Osteocyte (in vitro differentiated cells): ENCODE measurements around the gene NR2C1. TPM values are rescaled to one million over a fixed set of nuclear protein-coding genes. Genes with fewer than 3 reads are reported as not detected.

Source experiments
- DNase-seq: peaks from one replicate; pipeline ENCODE4 v3.0.0; 2021; ENCODE audit warnings: mixed read lengths; ENCODE audit not compliant: unreplicated experiment; ENCODE audit errors: extremely low spot score
- H3K27ac Mint-ChIP-seq: one replicate; pipeline ENCODE4 v1.8.0; 2021; ENCODE audit warnings: mild to moderate bottlenecking, mixed read lengths; ENCODE audit not compliant: unreplicated experiment
- H3K27me3 Mint-ChIP-seq: one replicate; pipeline ENCODE4 v1.8.0; 2021; ENCODE audit warnings: mixed read lengths; ENCODE audit not compliant: unreplicated experiment
- H3K36me3 Mint-ChIP-seq: one replicate; pipeline ENCODE4 v1.8.0; 2021; ENCODE audit warnings: mixed read lengths; ENCODE audit not compliant: unreplicated experiment
- H3K4me1 Mint-ChIP-seq: one replicate; pipeline ENCODE4 v1.8.0; 2021; ENCODE audit warnings: mixed read lengths; ENCODE audit not compliant: unreplicated experiment
- H3K4me3 Mint-ChIP-seq: one replicate; pipeline ENCODE4 v1.8.0; 2021; ENCODE audit warnings: mild to moderate bottlenecking, moderate library complexity, mixed read lengths; ENCODE audit not compliant: unreplicated experiment
- H3K9me3 Mint-ChIP-seq: one replicate; pipeline ENCODE4 v1.8.0; 2021; ENCODE audit warnings: mixed read lengths; ENCODE audit not compliant: unreplicated experiment
- total RNA-seq: library from RNA; stranded (reverse); gene quantifications from 2 replicates; pipeline ENCODE4 v1.2.1, GENCODE V29; 2021
- TF ChIP-seq, protein P1 (sequence below): fragments of 200-600 bp; sonication (generic); IDR thresholded peaks from 2 replicates; pipeline ENCODE4 v1.5.0; 2021; ENCODE audit warnings: antibody characterized with exemption, mild to moderate bottlenecking, moderate library complexity

The NR2C1 gene
- total RNA-seq, 1 donor from 2014 or later = 50.0 TPM

DNA sequence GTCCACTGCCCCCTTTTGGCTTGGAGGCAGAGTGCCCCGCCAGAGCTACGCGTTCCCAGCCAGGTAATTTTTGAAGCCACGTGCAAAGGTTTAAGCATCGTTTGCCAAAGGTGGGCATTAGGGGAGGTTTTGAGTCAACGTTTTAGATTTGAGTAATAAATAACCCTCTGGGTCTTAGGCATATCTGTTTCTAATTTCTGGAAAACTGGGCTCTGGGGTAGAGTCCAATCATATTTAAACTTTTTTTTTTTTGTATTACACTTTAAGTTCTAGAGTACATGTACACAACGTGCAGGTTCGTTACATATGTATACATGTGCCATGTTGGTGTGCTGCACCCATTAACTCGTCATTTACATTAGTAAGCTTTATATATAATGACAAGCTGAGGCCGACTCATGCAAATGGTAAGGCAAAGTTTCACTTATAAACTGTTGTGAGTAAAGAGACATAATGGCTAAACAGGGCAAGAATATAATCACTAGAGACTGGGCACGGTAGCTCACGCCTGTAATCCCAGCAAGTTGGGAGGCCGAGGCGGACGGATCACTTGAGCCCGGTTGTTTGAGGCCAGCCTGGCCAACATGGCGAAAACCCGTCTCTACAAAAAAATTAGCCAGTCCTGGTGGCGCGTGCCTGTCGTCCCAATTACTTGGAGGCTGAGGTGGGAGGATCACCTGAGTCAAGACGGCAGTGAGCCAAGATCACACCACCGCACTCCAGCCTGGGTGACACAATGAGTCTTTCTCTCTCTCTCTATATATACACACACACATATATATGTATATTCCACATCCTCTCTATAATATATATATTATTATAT lies 491 bp upstream of the NR2C1 start:
- H3K4me1 Mint-ChIP-seq = peaks cover 22% of the 10 kb centered on the region
- no peak for DNase-seq
- TF ChIP-seq, protein P1, sequence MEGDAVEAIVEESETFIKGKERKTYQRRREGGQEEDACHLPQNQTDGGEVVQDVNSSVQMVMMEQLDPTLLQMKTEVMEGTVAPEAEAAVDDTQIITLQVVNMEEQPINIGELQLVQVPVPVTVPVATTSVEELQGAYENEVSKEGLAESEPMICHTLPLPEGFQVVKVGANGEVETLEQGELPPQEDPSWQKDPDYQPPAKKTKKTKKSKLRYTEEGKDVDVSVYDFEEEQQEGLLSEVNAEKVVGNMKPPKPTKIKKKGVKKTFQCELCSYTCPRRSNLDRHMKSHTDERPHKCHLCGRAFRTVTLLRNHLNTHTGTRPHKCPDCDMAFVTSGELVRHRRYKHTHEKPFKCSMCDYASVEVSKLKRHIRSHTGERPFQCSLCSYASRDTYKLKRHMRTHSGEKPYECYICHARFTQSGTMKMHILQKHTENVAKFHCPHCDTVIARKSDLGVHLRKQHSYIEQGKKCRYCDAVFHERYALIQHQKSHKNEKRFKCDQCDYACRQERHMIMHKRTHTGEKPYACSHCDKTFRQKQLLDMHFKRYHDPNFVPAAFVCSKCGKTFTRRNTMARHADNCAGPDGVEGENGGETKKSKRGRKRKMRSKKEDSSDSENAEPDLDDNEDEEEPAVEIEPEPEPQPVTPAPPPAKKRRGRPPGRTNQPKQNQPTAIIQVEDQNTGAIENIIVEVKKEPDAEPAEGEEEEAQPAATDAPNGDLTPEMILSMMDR = peak; percentile 91
- H3K9me3 Mint-ChIP-seq = no peaks in the 10 kb centered on the region
- no peaks in the 10 kb centered on the region for H3K27me3 Mint-ChIP-seq
- no peaks in the 10 kb centered on the region for H3K36me3 Mint-ChIP-seq
- H3K27ac Mint-ChIP-seq = peak overlapping the region; percentile 91
- H3K4me3 Mint-ChIP-seq = peak overlapping the region; percentile 93

DNA sequence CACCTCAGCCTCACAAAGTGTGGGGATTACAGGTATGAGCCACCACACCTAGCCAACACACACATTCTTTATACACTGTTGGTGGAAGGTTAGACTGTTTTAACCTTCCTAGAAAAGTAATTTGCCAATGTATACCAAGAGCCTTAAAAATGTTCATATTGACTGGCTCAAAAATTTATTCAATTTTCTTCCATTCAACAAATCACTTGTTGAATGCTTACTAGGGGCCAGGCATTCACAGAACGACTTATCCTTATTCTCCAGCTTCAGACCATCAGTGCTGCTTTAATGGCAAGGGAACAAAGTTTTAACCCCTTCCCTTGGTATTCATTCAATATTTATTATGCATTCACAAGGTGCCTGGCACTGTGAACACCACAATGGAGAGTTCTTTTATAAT lies 3.0 kb downstream of the NR2C1 start:
- peaks cover 12% of the 10 kb centered on the region for H3K36me3 Mint-ChIP-seq
- H3K27ac Mint-ChIP-seq = no peak overlapping the region
- DNase-seq = no peak
- H3K27me3 Mint-ChIP-seq = no peaks in the 10 kb centered on the region
- H3K4me1 Mint-ChIP-seq = peaks cover 22% of the 10 kb centered on the region
- H3K9me3 Mint-ChIP-seq = no peaks in the 10 kb centered on the region
- TF ChIP-seq, protein P1 = no peak
- H3K4me3 Mint-ChIP-seq = no peak overlapping the region

DNA sequence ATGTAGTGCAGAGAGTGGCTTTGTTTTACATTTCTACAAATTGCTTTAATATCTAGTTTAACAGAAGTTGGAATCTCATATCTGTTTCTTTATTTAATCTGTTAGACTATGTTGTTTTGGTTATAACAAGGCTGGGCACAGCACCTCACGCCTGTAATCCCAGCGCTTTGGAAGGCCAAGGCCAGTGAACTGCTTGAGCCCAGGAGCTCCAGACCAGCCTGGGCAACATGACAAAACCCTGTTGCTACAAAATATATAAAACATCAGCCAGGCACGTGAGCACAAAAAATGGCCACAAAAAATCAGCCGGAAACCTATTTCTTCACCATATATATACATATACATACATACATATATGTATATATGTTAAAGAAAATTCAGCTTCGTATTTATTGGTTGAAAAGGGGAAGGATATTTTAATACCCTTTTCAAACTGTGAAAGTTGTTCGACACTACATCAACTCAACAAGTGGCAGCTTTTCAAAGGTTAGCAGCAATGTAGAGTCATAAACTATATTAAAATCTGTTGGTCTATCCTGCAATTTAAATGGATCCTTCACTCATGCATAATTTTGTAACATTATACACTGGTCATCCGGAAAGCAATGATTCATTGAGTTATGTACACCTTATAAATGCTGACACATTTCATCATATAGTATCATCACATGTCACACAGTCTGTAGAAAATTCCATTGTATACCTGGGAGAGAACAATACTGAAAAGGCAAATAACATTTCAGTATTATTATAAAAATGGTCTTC lies 7.1 kb downstream of the NR2C1 start:
- H3K4me3 Mint-ChIP-seq = no peak overlapping the region
- DNase-seq = no peak

DNA sequence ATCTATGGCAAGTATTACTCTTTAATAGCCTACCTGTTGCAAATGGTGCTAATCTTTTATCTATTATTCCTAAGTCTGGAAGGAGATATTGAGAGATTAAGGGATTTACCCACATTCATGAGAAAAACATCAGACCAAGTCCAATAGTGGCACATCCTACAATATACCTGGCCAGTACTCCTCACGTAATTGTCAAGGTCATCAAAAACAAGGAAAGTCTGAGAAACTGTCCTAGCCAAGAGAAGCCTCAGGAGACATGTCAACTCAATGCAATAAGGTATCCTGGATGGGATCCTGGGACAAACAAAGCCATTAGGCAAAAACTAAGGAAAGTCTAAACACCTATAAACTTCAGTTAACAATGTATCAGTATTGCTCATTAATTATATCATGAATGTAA lies 12.5 kb downstream of the NR2C1 start:
- no peak for DNase-seq
- H3K9me3 Mint-ChIP-seq = no peaks in the 10 kb centered on the region
- no peaks in the 10 kb centered on the region for H3K27me3 Mint-ChIP-seq
- H3K4me3 Mint-ChIP-seq = no peak overlapping the region
- TF ChIP-seq, protein P1 = no peak
- peaks cover 39% of the 10 kb centered on the region for H3K36me3 Mint-ChIP-seq
- H3K4me1 Mint-ChIP-seq = no peaks in the 10 kb centered on the region
- no peak overlapping the region for H3K27ac Mint-ChIP-seq

More for the DNA sequence above, 7.1 kb downstream of the NR2C1 start:
- Mint-ChIP-seq H3K4me1 (no peaks in the 10 kb centered on the region), H3K36me3 (peaks cover 29% of the 10 kb centered on the region), H3K9me3 (no peaks in the 10 kb centered on the region), H3K27ac (no peak overlapping the region), H3K27me3 (no peaks in the 10 kb centered on the region)
- TF ChIP-seq, protein P1 = no peak

DNA sequence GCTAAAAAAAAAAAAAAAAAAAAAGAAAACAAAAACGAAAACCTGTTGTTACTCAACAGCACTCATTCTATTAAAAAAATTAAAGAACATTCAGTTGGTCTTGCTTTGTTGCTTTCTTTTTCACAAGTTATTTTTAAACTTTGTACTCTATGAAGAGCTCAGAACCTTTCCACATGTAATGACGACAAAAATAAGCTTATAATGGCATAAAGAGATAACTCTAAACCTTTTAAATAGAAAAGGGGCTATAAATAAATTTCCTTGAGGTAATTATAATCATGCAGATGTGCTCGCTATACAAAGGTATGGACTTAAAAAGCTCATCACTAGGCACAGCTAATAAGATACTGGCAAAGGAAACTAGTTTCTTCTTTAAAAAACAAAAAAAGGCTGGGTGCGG lies 13.4 kb downstream of the NR2C1 start:
- no peak for DNase-seq
- Mint-ChIP-seq H3K36me3 (peaks cover 41% of the 10 kb centered on the region), H3K4me3 (no peak overlapping the region), H3K27ac (no peak overlapping the region), H3K27me3 (no peaks in the 10 kb centered on the region), H3K9me3 (no peaks in the 10 kb centered on the region), H3K4me1 (no peaks in the 10 kb centered on the region)
- TF ChIP-seq, protein P1 = no peak
